Activated T-cell treated with anti-CD3 and anti-CD28 coated beads, Interleukin-2, amount 50 U/mL, for 72 hours (primary cell): ENCODE measurements around the gene CBLN4. TPM values are rescaled to one million over a fixed set of nuclear protein-coding genes. Genes with fewer than 3 reads are reported as not detected.

ENCODE experiments used
- ATAC-seq, 2 donors: fragments of 150-1000 bp; cut with Tn5 transposase; replicated peaks in 1 of 2; 2 replicates each; pipeline ENCODE4 v1.10.0; 2021; ENCODE audit warnings: moderate library complexity in 2 of 2, mild to moderate bottlenecking in 1 of 2
- DNase-seq, 2 donors: peaks; one replicate each; pipeline ENCODE4 v3.0.0; 2021 to 2022; ENCODE audit warnings: mixed read lengths in 1 of 2
- H3K27ac Mint-ChIP-seq: one replicate; pipeline ENCODE4 v1.8.0; 2022; ENCODE audit warnings: mild to moderate bottlenecking, moderate library complexity, mixed read lengths
- H3K27me3 Mint-ChIP-seq: one replicate; pipeline ENCODE4 v1.8.0; 2022; ENCODE audit warnings: low read depth, mixed read lengths
- H3K36me3 Mint-ChIP-seq, 2 donors: one replicate each; pipeline ENCODE4 v1.8.0; 2022; ENCODE audit warnings: mixed read lengths in 2 of 2, mild to moderate bottlenecking in 1 of 2; ENCODE audit not compliant: insufficient read depth in 2 of 2
- H3K4me1 Mint-ChIP-seq: one replicate; pipeline ENCODE4 v1.8.0; 2022; ENCODE audit warnings: low read depth, mixed read lengths
- H3K4me3 Mint-ChIP-seq, 2 donors: one replicate each; pipeline ENCODE4 v1.8.0; 2022; ENCODE audit warnings: mild to moderate bottlenecking in 2 of 2, mixed read lengths in 2 of 2, moderate library complexity in 2 of 2
- H3K9me3 Mint-ChIP-seq, 2 donors: one replicate each; pipeline ENCODE4 v1.8.0; 2022; ENCODE audit warnings: mixed read lengths in 2 of 2
- total RNA-seq, 2 donors: library from RNA; stranded (reverse); gene quantifications; one replicate each; pipeline ENCODE4 v1.2.3, GENCODE V29; 2022

The CBLN4 gene
- total RNA-seq, 2 donors from 2014 or later, result not detected

DNA sequence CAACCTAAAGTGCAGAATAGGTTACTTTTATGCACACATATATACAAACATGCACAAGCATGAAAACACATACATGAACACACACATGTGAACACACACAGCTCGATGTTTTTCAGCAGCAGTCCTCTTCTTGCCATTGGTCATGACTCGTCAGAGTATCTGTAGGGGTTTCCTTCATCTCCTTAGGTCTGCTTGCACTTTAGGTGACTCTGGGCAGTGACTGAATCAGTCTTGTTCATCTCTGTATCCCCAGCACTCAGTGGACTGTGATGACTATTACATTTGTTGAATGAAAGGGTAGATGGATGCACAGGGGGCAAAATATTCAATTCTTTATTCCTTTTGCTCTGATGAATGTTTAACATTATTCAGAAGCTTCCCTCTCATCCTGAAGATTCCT, 26.8 kb downstream of the CBLN4 start:
- no peaks in the 10 kb centered on the region for H3K4me1 Mint-ChIP-seq
- peaks cover 0 to 3% of the 10 kb centered on the region in 2 donors for H3K9me3 Mint-ChIP-seq
- no peaks in the 10 kb centered on the region for H3K36me3 Mint-ChIP-seq
- no peaks in the 10 kb centered on the region for H3K27me3 Mint-ChIP-seq
- no peak overlapping the region for H3K4me3 Mint-ChIP-seq
- no peak overlapping the region for H3K27ac Mint-ChIP-seq
- no peak for ATAC-seq
- DNase-seq, result no peak

DNA sequence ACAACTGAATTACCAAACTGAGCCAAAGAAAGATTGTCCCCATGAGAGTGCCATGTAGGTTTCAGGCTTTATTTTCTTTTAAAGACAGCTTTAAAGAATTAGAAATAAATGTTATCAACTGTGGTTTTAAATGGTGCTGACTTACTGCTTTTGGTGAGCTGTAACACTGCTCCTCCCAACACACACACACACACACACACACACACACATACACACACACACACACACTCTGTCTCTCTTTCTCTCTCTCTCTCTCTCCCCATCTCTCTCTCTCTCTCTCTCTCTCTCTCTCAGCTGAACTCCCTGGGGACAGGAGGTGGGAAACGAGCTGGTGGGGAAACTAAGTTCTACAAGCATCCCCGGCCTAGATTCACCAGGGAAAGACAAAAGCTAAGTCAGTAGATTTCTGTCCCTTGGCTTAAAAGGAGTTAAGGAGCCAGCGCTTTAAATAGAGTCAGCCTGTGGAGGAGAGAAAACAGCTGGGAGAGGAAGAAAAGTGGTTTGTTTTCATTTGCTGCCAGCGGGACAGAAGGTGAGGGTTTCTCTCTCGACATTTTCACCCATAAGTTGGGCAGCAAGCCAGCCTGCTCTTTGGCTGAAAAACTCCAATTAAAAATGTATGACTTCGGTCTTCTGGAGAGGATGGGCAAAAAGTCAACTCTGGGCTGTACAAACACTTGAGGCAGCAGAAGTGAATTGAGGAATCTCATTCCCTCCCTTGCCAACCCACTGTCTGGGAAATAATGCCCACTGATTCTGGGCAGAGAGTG, 27.4 kb downstream of the CBLN4 start:
- no peak overlapping the region for H3K27ac Mint-ChIP-seq
- H3K4me3 Mint-ChIP-seq, result no peak overlapping the region
- no peaks in the 10 kb centered on the region for H3K27me3 Mint-ChIP-seq
- DNase-seq, result no peak
- ATAC-seq, result no peak
- peaks cover 0 to 3% of the 10 kb centered on the region in 2 donors for H3K9me3 Mint-ChIP-seq
- no peaks in the 10 kb centered on the region for H3K4me1 Mint-ChIP-seq
- H3K36me3 Mint-ChIP-seq, result no peaks in the 10 kb centered on the region

DNA sequence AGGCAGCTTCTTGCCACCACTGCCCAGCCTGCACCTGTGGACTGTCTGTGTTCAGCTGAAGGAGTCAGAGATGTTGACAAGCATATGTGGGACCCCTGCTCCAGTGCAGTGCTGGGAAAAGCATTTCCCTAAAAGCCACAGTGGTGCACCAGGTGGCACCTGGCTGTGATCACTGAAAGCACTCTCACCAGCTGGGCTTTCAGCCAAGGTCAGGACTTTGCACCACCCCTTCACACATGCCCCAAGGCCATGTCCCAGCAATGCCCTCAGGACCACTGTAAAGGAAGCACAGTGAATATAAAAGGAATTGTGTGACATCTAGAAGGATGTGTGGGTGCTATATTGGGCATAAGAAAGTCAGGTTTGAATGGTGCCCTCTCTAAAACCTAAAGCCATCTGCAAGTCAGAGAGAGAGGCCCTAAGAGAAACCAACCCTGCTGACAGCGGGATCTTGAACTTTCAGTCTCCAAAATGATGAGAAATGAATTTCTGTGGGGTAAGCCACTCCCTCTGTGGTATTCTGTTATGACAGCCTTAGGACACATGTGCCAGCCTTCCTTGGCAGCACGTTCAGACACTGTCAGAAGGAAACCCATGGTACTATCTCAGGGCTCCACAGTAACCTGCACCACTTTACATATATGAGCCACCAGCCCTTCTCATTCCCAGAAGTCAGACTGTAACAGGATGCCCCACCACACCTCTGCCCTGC, 30.7 kb downstream of the CBLN4 start:
- DNase-seq, result no peak

DNA sequence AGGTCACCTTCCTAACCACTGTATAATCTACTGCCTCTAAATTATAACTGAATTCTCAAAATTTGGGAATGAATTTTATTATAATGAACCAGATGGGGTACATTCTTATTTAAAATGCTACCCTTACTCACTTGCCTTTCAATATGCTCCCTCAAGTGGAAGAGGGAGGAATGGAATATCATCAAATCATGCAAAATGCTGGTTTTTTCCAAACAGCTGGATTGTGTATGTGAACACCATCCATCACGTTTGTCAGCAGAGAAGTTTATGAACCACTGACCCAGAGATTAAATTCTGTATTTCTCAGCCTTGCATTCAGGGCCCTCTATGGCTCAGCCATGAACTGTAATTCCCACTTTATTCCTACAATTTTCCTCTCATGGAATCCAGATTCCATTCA, 40.5 kb downstream of the CBLN4 start:
- Mint-ChIP-seq H3K9me3 (peaks cover 5 to 7% of the 10 kb centered on the region in 2 donors), H3K36me3 (peaks cover 0 to 1% of the 10 kb centered on the region in 2 donors), H3K27ac (no peak overlapping the region), H3K27me3 (no peaks in the 10 kb centered on the region), H3K4me3 (no peak overlapping the region), H3K4me1 (no peaks in the 10 kb centered on the region)
- no peak for DNase-seq
- no peak for ATAC-seq

More for the DNA sequence above, 30.7 kb downstream of the CBLN4 start:
- H3K27ac Mint-ChIP-seq, result no peak overlapping the region
- no peaks in the 10 kb centered on the region for H3K36me3 Mint-ChIP-seq
- ATAC-seq, result no peak
- H3K4me1 Mint-ChIP-seq, result no peaks in the 10 kb centered on the region
- no peaks in the 10 kb centered on the region for H3K27me3 Mint-ChIP-seq
- H3K4me3 Mint-ChIP-seq, result no peak overlapping the region
- H3K9me3 Mint-ChIP-seq, result peaks cover 0 to 3% of the 10 kb centered on the region in 2 donors

DNA sequence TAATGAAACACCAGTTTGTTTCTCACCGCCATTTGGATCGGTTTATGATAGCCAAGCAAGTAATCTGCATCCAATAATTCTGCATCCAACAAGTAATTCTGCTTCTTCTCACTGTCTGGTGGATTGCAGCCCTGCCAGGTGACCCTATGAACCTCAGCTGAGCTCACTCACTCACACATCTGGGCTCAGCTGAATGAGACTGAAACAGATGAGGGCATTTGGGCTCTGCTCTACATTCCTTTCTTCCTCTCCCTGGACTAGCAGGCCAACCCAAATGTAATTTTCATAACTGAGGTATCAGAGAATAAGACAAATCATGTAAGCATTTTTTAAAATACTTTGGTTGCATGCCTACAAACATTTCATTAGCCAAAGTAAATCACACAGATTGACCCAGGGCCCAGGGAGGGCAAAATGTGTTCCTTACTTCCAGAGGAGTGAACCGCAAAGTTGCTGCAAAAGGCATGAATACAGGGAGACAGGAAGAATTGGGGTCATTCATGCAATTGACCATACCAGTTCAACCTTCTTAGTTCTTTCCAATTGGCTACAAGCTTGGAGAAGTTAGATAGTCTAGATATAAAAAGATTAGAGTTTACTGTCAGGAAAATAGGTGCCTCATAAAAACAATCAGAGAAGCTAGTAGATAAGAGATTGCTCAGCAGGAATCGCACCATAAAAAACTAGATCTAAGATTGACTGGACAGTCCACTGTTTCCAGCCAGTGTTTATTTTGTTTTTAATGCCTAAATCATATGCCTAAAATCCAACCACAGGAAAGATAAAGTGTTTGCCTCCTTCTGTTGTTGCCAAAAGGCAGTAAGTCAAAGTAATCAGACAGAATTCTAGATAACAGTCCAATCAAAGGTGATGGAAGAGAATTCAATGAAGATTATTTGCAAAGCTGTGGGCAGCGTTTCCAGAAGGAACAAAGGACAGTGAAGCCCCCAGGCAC, 43.7 kb downstream of the CBLN4 start:
- ATAC-seq (no peak), DNase-seq (no peak)
- Mint-ChIP-seq H3K36me3 (peaks cover 0 to 1% of the 10 kb centered on the region in 2 donors), H3K27me3 (no peaks in the 10 kb centered on the region), H3K4me3 (no peak overlapping the region), H3K4me1 (no peaks in the 10 kb centered on the region), H3K27ac (no peak overlapping the region), H3K9me3 (peaks cover 2 to 5% of the 10 kb centered on the region in 2 donors)

DNA sequence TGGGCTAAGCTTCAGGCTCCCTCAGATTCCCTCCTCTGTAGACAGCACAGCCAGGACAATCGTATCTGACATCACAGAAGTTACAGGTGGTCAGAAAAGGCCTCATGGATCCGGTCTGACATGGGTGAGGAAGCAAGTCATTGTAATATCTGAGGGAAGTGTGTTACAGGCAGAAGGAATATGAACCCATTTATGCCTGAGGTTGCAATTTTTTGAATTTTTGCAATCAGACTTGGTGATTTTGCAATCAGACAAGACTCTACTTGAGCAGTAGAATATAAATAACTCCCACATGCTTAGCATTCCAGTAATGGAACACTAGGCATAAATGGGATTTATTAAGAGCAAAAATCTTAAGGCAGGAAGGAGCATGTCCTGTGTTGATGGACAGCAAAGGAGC, 52.1 kb downstream of the CBLN4 start:
- Mint-ChIP-seq H3K4me3 (no peak overlapping the region), H3K36me3 (peaks cover 0 to 2% of the 10 kb centered on the region in 2 donors), H3K4me1 (no peaks in the 10 kb centered on the region), H3K9me3 (peaks cover 8 to 9% of the 10 kb centered on the region in 2 donors), H3K27ac (no peak overlapping the region), H3K27me3 (no peaks in the 10 kb centered on the region)
- ATAC-seq (no peak), DNase-seq (no peak)

DNA sequence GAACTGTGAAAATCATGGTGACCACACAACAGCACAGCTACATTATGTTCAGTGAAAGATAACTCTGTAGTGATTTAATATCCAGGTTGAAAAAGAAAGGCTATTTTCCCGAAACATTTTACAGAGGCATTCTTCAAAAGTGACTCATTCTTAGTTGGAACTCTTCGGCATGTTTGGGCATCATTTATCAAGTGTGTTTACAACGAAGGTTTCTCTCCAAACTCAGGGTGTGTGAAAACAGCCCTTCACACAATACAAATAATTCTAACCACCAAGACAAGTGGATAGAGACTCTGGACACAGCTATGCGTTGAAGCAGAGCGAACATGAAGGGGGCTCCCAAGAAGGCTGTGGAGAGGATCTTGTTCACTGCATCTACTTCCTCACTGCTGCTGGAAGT, 57.6 kb downstream of the CBLN4 start:
- no peak overlapping the region for H3K4me3 Mint-ChIP-seq
- DNase-seq (no peak), ATAC-seq (no peak)
- no peak overlapping the region for H3K27ac Mint-ChIP-seq
- H3K4me1 Mint-ChIP-seq, result no peaks in the 10 kb centered on the region
- peaks cover 13 to 15% of the 10 kb centered on the region in 2 donors for H3K9me3 Mint-ChIP-seq
- no peaks in the 10 kb centered on the region for H3K36me3 Mint-ChIP-seq
- H3K27me3 Mint-ChIP-seq, result no peaks in the 10 kb centered on the region

Other genes with a start within 250 kb of the CBLN4 start
- gene MC3R, start 243.2 kb upstream of the CBLN4 start, total RNA-seq, result not detected